ENCODE results near the gene TRPV2. TPM values are rescaled to one million over a fixed set of nuclear protein-coding genes. Genes with fewer than 3 reads are reported as not detected.

The TRPV2 gene
- total RNA-seq, 5 donors from 2014 or later (not counting 1 experiment from before 2014, with no cell fraction given): 91.3 to 127 (median 122) TPM

DNA sequence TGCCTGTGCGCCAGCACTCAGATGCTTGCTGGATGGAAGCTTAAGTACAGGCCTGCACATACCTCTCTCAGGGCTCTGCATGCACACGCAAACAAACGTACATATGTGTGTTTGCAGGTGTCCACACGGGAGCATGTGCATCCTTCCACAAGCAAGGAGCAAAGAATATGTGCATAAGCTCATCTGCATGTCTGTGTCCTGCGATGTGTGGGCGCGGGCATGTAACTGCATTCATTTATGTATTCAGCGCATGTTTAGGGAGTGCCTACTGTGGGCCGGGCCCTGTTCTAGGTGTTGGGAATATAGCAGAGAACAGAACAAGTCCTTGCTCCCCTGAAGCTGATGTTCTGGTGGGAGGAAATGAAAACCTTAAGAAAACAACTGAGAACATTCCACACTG is 13.7 kb downstream of the TRPV2 start:
- 97% methylated on average over 7 of the region's 9 CpGs for WGBS (ENCODE audit: insufficient coverage)
- H3K36me3 Mint-ChIP-seq: peaks cover 24% of the 10 kb centered on the region
- Histone ChIP-seq H3K36me3 (ENCODE audit: control insufficient read depth in 2 of 2, extremely low read depth in 1 of 2, insufficient read depth in 1 of 2, low read length in 1 of 2) (peaks cover 31 to 62% of the 10 kb centered on the region in 2 donors), H3K27ac (ENCODE audit: low read length) (no peak overlapping the region), H3K4me3 (ENCODE audit: control insufficient read depth in 1 of 2, extremely low read depth in 1 of 2, low read length in 1 of 2) (no peak overlapping the region), H3K9me3 (no peaks in the 10 kb centered on the region), H3K4me1 (ENCODE audit: control insufficient read depth in 1 of 2, extremely low read depth in 1 of 2, insufficient read depth in 2 of 2, low read length in 2 of 2) (no peaks in the 10 kb centered on the region), H3K27me3 (replicated peaks in 1 of 2; ENCODE audit: control insufficient read depth in 2 of 2, extremely low read depth in 1 of 2, insufficient read depth in 2 of 2, low read length in 1 of 2) (no peaks in the 10 kb centered on the region)
- ChIA-PET POLR2A (no interaction called here), CTCF (interaction anchor here in 1 of 2 donors (1.8 kb wide), 1 partner anchor 10 kb away, joined by 6 read pairs; no protein-coding TSS in a partner anchor)
- DNase-seq: no peak
- ATAC-seq (replicated peaks in 1 of 4): no peak
- H3K4me3 Mint-ChIP-seq: no peak overlapping the region
- H3K9me3 Mint-ChIP-seq: no peaks in the 10 kb centered on the region
- H3K4me1 Mint-ChIP-seq: peaks cover 0 to 2% (median 0%) of the 10 kb centered on the region in 3 donors
- no peaks in the 10 kb centered on the region for H3K27me3 Mint-ChIP-seq
- peak overlapping the region in 1 of 2 donors; percentile 58 for H3K27ac Mint-ChIP-seq

DNA sequence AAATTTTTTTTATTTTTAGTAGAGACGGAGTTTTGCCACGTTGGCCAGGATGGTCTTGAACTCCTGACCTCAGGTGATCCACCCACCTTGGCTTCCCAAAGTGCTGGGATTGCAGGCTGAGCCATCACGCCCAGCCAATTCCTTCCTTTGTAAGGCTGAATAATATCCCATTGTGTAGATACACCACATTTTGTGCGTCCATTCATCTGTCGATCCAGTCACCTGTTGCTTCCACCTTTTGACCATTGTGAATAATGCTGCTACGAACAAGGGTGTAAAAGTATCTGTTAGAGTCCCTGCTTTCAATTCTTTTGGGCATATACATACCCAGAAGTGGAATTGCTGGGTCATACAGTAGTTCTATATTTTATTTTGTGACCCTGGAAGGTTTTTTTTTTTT is 15.3 kb downstream of the TRPV2 start:
- no CpG with 5 or more reads among the region's 6 CpGs for WGBS (ENCODE audit: insufficient coverage)
- Histone ChIP-seq H3K4me3 (ENCODE audit: control insufficient read depth in 1 of 2, extremely low read depth in 1 of 2, low read length in 1 of 2) (no peak overlapping the region), H3K9me3 (no peaks in the 10 kb centered on the region), H3K27me3 (replicated peaks in 1 of 2; ENCODE audit: control insufficient read depth in 2 of 2, extremely low read depth in 1 of 2, insufficient read depth in 2 of 2, low read length in 1 of 2) (no peaks in the 10 kb centered on the region), H3K27ac (ENCODE audit: low read length) (no peak overlapping the region), H3K36me3 (ENCODE audit: control insufficient read depth in 2 of 2, extremely low read depth in 1 of 2, insufficient read depth in 1 of 2, low read length in 1 of 2) (peaks cover 31 to 56% of the 10 kb centered on the region in 2 donors), H3K4me1 (ENCODE audit: control insufficient read depth in 1 of 2, extremely low read depth in 1 of 2, insufficient read depth in 2 of 2, low read length in 2 of 2) (no peaks in the 10 kb centered on the region)
- ChIA-PET POLR2A (interaction anchor here in 1 of 2 donors (0.6 kb wide), 1 partner anchor 405 kb away, joined by 6 read pairs; no protein-coding TSS in a partner anchor), CTCF (no interaction called here)
- ATAC-seq (replicated peaks in 1 of 4) (no peak), DNase-seq (no peak)
- Mint-ChIP-seq H3K4me3 (no peak overlapping the region), H3K27me3 (no peaks in the 10 kb centered on the region), H3K4me1 (peaks cover 2 to 4% (median 4%) of the 10 kb centered on the region in 3 donors), H3K9me3 (no peaks in the 10 kb centered on the region), H3K27ac (no peak overlapping the region), H3K36me3 (peaks cover 19% of the 10 kb centered on the region)

DNA sequence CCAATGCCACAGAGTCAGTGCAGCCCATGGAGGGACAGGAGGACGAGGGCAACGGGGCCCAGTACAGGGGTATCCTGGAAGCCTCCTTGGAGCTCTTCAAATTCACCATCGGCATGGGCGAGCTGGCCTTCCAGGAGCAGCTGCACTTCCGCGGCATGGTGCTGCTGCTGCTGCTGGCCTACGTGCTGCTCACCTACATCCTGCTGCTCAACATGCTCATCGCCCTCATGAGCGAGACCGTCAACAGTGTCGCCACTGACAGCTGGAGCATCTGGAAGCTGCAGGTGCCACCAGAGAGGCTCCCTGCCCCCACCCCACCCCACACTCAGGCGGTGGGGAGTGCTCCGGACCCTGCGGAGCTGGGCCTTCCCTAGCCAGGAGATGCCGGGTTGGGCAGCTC is 16.6 kb downstream of the TRPV2 start:
- no peak for ATAC-seq (replicated peaks in 1 of 4)
- H3K4me1 Mint-ChIP-seq: peaks cover 3 to 13% (median 6%) of the 10 kb centered on the region in 3 donors
- no peak for DNase-seq
- Histone ChIP-seq H3K9me3 (no peaks in the 10 kb centered on the region), H3K27ac (ENCODE audit: low read length) (no peak overlapping the region), H3K4me1 (ENCODE audit: control insufficient read depth in 1 of 2, extremely low read depth in 1 of 2, insufficient read depth in 2 of 2, low read length in 2 of 2) (no peaks in the 10 kb centered on the region), H3K36me3 (ENCODE audit: control insufficient read depth in 2 of 2, extremely low read depth in 1 of 2, insufficient read depth in 1 of 2, low read length in 1 of 2) (peaks cover 20 to 46% of the 10 kb centered on the region in 2 donors), H3K4me3 (ENCODE audit: control insufficient read depth in 1 of 2, extremely low read depth in 1 of 2, low read length in 1 of 2) (no peak overlapping the region), H3K27me3 (replicated peaks in 1 of 2; ENCODE audit: control insufficient read depth in 2 of 2, extremely low read depth in 1 of 2, insufficient read depth in 2 of 2, low read length in 1 of 2) (no peaks in the 10 kb centered on the region)
- H3K36me3 Mint-ChIP-seq: peaks cover 10% of the 10 kb centered on the region
- H3K4me3 Mint-ChIP-seq: no peak overlapping the region
- no peaks in the 10 kb centered on the region for H3K9me3 Mint-ChIP-seq
- ChIA-PET POLR2A (interaction anchor here in 1 of 2 donors (0.6 kb wide), 1 partner anchor 48 kb away, joined by 5 read pairs; no protein-coding TSS in a partner anchor), CTCF (no interaction called here)
- H3K27me3 Mint-ChIP-seq: no peaks in the 10 kb centered on the region
- 97% methylated on average over 15 of the region's 15 CpGs for WGBS (ENCODE audit: insufficient coverage)
- H3K27ac Mint-ChIP-seq: no peak overlapping the region

DNA sequence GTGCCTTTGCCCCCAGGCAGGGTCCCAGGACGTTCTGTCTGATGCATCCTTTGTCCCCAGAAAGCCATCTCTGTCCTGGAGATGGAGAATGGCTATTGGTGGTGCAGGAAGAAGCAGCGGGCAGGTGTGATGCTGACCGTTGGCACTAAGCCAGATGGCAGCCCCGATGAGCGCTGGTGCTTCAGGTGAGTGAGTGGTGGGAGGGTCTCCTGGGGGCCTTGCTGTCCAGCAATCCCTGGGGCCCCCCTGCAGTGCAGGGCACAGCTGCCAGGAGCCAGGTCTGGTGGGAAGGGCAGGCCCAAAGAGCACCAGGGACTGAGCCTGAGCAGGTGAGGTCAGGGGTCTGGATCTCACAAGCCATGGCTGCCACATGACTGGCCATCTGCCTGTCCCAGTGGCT is 18.1 kb downstream of the TRPV2 start:
- H3K9me3 ChIP-seq: no peaks in the 10 kb centered on the region
- Mint-ChIP-seq H3K36me3 (peaks cover 13% of the 10 kb centered on the region), H3K27me3 (no peaks in the 10 kb centered on the region), H3K27ac (no peak overlapping the region), H3K4me3 (no peak overlapping the region), H3K9me3 (no peaks in the 10 kb centered on the region), H3K4me1 (peaks cover 8 to 20% (median 10%) of the 10 kb centered on the region in 3 donors)
- H3K27me3 ChIP-seq (replicated peaks in 1 of 2; ENCODE audit: control insufficient read depth in 2 of 2, extremely low read depth in 1 of 2, insufficient read depth in 2 of 2, low read length in 1 of 2): no peaks in the 10 kb centered on the region
- ChIA-PET CTCF (no interaction called here), POLR2A (no interaction called here)
- WGBS (ENCODE audit: insufficient coverage): 89% methylated on average over 5 of the region's 5 CpGs
- DNase-seq (no peak), ATAC-seq (replicated peaks in 1 of 4) (no peak)
- H3K4me3 ChIP-seq (ENCODE audit: control insufficient read depth in 1 of 2, extremely low read depth in 1 of 2, low read length in 1 of 2): no peak overlapping the region
- no peak overlapping the region for H3K27ac ChIP-seq (ENCODE audit: low read length)
- peaks cover 4 to 8% of the 10 kb centered on the region in 2 experiments for H3K4me1 ChIP-seq (ENCODE audit: control insufficient read depth in 1 of 2, extremely low read depth in 1 of 2, insufficient read depth in 2 of 2, low read length in 2 of 2)
- H3K36me3 ChIP-seq (ENCODE audit: control insufficient read depth in 2 of 2, extremely low read depth in 1 of 2, insufficient read depth in 1 of 2, low read length in 1 of 2): peaks cover 5 to 36% of the 10 kb centered on the region in 2 donors

DNA sequence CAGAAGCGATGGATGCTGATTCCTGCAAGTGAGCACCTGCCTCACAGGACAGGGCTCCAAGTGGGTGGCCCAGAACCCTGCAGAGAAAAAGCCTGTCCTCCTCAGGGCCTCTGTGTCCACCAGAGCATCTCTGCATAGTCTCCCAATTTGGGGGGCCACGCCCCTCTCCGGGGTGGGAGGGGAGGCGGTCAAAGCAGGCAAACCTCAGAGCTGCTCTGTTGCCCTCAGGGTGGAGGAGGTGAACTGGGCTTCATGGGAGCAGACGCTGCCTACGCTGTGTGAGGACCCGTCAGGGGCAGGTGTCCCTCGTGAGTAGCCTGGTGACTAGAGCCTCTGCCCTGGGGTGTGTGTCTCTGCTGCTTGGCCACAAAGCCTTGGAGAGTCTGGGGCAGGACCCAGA is 19.3 kb downstream of the TRPV2 start:
- Histone ChIP-seq H3K27me3 (replicated peaks in 1 of 2; ENCODE audit: control insufficient read depth in 2 of 2, extremely low read depth in 1 of 2, insufficient read depth in 2 of 2, low read length in 1 of 2) (no peaks in the 10 kb centered on the region), H3K27ac (ENCODE audit: low read length) (no peak overlapping the region), H3K4me1 (ENCODE audit: control insufficient read depth in 1 of 2, extremely low read depth in 1 of 2, insufficient read depth in 2 of 2, low read length in 2 of 2) (peaks cover 4 to 13% of the 10 kb centered on the region in 2 experiments), H3K4me3 (ENCODE audit: control insufficient read depth in 1 of 2, extremely low read depth in 1 of 2, low read length in 1 of 2) (no peak overlapping the region), H3K36me3 (ENCODE audit: control insufficient read depth in 2 of 2, extremely low read depth in 1 of 2, insufficient read depth in 1 of 2, low read length in 1 of 2) (peaks cover 0 to 28% of the 10 kb centered on the region in 2 donors), H3K9me3 (no peaks in the 10 kb centered on the region)
- no peak for ATAC-seq (replicated peaks in 1 of 4)
- WGBS (ENCODE audit: insufficient coverage): 83% methylated on average over 5 of the region's 8 CpGs
- Mint-ChIP-seq H3K27me3 (no peaks in the 10 kb centered on the region), H3K9me3 (no peaks in the 10 kb centered on the region), H3K36me3 (peaks cover 7% of the 10 kb centered on the region), H3K27ac (peak overlapping the region in 1 of 2 donors; percentile 39), H3K4me3 (no peak overlapping the region), H3K4me1 (peaks cover 10 to 23% (median 18%) of the 10 kb centered on the region in 3 donors)
- no peak for DNase-seq
- CTCF ChIA-PET: no interaction called here
- POLR2A ChIA-PET: no interaction called here

DNA sequence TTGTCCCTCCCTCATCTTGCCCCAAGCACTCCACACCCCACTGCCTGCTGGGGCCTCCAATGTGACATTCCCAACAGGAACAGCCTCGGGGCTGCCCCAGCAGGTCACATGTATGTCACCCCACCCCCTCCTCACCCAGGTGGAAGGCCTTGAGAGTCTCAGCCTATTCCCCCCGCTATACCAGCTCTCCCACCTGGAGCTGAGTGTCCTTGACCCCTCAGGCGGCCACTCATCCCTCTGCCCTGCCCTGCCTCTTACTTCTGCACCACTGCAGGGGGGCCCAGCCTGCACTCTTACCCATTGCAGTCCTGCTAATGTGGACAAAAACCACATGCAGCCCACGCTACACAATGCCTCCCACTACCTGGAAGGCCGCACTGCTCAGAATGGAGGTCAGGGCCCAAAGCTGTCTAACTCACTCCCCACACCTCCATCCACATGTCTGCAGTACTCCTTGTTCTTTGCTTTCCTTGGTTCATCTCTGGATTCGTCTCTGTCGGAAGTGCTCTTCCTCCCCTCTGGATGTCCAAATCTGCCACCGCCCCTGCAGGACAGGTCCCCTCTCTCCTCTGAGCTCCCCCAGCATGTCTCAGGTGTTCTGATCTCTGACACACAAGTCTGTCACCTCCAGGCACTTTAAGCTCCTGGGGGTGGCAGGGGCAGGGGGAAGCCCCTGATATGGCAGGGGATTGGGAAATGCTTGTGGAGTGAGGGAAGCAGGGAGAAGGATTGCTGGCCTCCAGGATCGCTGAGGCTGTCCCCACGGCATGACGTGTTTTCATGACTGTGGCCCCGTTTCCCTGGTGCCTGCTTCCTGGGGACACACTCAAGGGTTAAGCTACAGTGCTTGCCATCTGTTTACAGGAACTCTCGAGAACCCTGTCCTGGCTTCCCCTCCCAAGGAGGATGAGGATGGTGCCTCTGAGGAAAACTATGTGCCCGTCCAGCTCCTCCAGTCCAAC is 20.8 kb downstream of the TRPV2 start:
- Histone ChIP-seq H3K9me3 (no peaks in the 10 kb centered on the region), H3K4me3 (ENCODE audit: control insufficient read depth in 1 of 2, extremely low read depth in 1 of 2, low read length in 1 of 2) (no peak overlapping the region), H3K36me3 (ENCODE audit: control insufficient read depth in 2 of 2, extremely low read depth in 1 of 2, insufficient read depth in 1 of 2, low read length in 1 of 2) (peaks cover 0 to 27% of the 10 kb centered on the region in 2 donors), H3K27me3 (replicated peaks in 1 of 2; ENCODE audit: control insufficient read depth in 2 of 2, extremely low read depth in 1 of 2, insufficient read depth in 2 of 2, low read length in 1 of 2) (no peaks in the 10 kb centered on the region), H3K27ac (ENCODE audit: low read length) (no peak overlapping the region), H3K4me1 (ENCODE audit: control insufficient read depth in 1 of 2, extremely low read depth in 1 of 2, insufficient read depth in 2 of 2, low read length in 2 of 2) (peaks cover 15 to 27% of the 10 kb centered on the region in 2 experiments)
- 91% methylated on average over 11 of the region's 14 CpGs for WGBS (ENCODE audit: insufficient coverage)
- H3K27ac Mint-ChIP-seq: peak overlapping the region; percentile 48 to 78
- H3K4me3 Mint-ChIP-seq: no peak overlapping the region
- peaks cover 24 to 38% (median 32%) of the 10 kb centered on the region in 3 donors for H3K4me1 Mint-ChIP-seq
- ChIA-PET CTCF (interaction anchor here in 1 of 2 donors (0.5 kb wide), 1 partner anchor 76 kb away, joined by 3 read pairs; no protein-coding TSS in a partner anchor), POLR2A (interaction anchor here in 1 of 2 donors (0.6 kb wide), 1 partner anchor 81 kb away, joined by 12 read pairs; no protein-coding TSS in a partner anchor)
- H3K27me3 Mint-ChIP-seq: no peaks in the 10 kb centered on the region
- DNase-seq (no peak), ATAC-seq (replicated peaks in 1 of 4) (no peak)
- no peaks in the 10 kb centered on the region for H3K9me3 Mint-ChIP-seq
- peaks cover 13% of the 10 kb centered on the region for H3K36me3 Mint-ChIP-seq

Data from T-cell (primary cell).